ENCODE results near the gene NUDCD3. TPM values are rescaled to one million over a fixed set of nuclear protein-coding genes. Genes with fewer than 3 reads are reported as not detected.
"Not testable (repeated sequence)": the region's sequence is repeated elsewhere in the genome, so short reads cannot be mapped to it uniquely, and the experiment has no call there.

Gene NUDCD3
- total RNA-seq, 1 donor from 2014 or later: 35.4 TPM

DNA sequence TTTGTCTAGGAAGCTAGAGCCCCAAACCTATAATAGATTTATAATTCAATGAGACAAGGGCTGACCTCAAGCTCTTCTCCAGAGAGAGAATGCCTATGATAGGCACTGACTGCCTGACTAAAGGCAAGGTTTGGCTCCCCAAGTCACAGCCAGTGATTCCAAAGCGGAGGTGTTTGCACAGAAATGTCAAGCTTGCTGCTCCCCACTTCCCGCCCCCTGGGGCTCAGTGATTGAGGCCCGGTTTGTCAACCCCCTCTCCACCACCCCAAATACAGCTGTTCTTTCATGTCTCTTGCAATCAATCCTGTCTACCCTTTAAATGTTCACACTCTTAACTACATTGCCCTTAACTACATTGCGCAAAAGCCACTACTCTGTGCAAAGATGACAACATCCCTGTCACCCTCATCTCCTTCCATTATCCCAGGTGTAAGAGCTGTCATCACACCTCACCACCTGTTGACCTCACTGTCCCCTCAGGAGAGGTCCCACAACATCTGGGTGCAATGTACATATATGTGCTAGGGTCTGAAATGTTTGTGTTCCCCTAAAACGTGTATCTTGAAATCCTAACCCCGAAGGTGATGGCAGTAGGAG, 58.0 kb downstream of the NUDCD3 start:
- no peak overlapping the region for H3K27ac ChIP-seq
- Mint-ChIP-seq H3K36me3 (peaks cover 4% of the 10 kb centered on the region), H3K9me3 (no peaks in the 10 kb centered on the region), H3K4me3 (no peak overlapping the region), H3K27me3 (ENCODE audit: insufficient read depth, low read depth) (peaks cover 2% of the 10 kb centered on the region), H3K4me1 (peaks cover 3% of the 10 kb centered on the region), H3K27ac (no peak overlapping the region)
- peaks cover 13% of the 10 kb centered on the region for H3K79me2 ChIP-seq (ENCODE audit: low read depth)
- H3K36me3 ChIP-seq: no peaks in the 10 kb centered on the region
- H3K4me2 ChIP-seq: no peak overlapping the region
- H3K27me3 ChIP-seq: no peaks in the 10 kb centered on the region
- no peaks in the 10 kb centered on the region for H3K4me1 ChIP-seq
- no peak overlapping the region for H3K9ac ChIP-seq
- no peak overlapping the region for H3K4me3 ChIP-seq
- H3F3A ChIP-seq (ENCODE audit: low read depth): no peaks in the 10 kb centered on the region
- no peak overlapping the region for H2AFZ ChIP-seq (replicated peaks)
- no peak for DNase-seq (ENCODE audit: low spot score)
- TF ChIP-seq EZH2 (IDR thresholded peaks at IDR 0.05) (no peak), EZH2phosphoT487 (IDR thresholded peaks at IDR 0.05) (no peak)
- TF ChIP-seq, protein P1, sequence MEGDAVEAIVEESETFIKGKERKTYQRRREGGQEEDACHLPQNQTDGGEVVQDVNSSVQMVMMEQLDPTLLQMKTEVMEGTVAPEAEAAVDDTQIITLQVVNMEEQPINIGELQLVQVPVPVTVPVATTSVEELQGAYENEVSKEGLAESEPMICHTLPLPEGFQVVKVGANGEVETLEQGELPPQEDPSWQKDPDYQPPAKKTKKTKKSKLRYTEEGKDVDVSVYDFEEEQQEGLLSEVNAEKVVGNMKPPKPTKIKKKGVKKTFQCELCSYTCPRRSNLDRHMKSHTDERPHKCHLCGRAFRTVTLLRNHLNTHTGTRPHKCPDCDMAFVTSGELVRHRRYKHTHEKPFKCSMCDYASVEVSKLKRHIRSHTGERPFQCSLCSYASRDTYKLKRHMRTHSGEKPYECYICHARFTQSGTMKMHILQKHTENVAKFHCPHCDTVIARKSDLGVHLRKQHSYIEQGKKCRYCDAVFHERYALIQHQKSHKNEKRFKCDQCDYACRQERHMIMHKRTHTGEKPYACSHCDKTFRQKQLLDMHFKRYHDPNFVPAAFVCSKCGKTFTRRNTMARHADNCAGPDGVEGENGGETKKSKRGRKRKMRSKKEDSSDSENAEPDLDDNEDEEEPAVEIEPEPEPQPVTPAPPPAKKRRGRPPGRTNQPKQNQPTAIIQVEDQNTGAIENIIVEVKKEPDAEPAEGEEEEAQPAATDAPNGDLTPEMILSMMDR (IDR thresholded peaks at IDR 0.05): no peak
- H3K9me3 ChIP-seq (ENCODE audit: low read depth): no peaks in the 10 kb centered on the region
- H4K20me1 ChIP-seq (ENCODE audit: low read depth): peaks cover 39% of the 10 kb centered on the region

DNA sequence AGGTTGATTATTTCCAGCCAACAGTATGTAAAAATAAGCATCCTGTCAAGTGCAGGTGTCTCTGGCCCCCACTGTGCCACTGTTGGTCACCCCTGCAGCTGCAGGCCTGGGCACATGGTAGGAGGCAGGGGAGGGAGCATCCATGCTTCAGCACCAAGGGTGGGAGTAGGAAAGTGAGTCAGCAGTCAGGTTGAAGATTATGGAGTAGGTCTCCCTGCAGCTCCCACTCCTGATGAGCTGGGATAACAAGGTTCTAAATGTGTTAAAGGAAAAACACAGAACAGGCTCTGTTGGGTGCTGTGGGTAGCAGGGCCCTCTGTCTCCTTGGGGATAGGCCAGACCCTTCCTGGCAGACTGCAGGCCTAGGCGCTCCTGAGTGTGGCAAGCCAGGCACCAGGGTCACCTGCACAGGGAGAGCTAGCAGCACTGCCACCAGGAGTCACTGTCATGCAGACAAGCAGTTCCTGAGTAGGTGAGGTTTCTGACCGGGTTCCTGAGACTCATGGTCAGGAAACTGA, 59.3 kb downstream of the NUDCD3 start:
- DNase-seq (ENCODE audit: low spot score): peak; percentile 18
- H3K27ac Mint-ChIP-seq: no peak overlapping the region
- H3K9me3 ChIP-seq (ENCODE audit: low read depth): no peaks in the 10 kb centered on the region
- H3K4me3 Mint-ChIP-seq: no peak overlapping the region
- peaks cover 3% of the 10 kb centered on the region for H3K4me1 Mint-ChIP-seq
- H3K36me3 ChIP-seq: no peaks in the 10 kb centered on the region
- no peaks in the 10 kb centered on the region for H3F3A ChIP-seq (ENCODE audit: low read depth)
- H3K27ac ChIP-seq: no peak overlapping the region
- TF ChIP-seq, protein P1 (IDR thresholded peaks at IDR 0.05): peak; percentile 9
- no peak for TF ChIP-seq EZH2phosphoT487 (IDR thresholded peaks at IDR 0.05)
- H3K27me3 Mint-ChIP-seq (ENCODE audit: insufficient read depth, low read depth): peaks cover 2% of the 10 kb centered on the region
- peaks cover 13% of the 10 kb centered on the region for H3K79me2 ChIP-seq (ENCODE audit: low read depth)
- peaks cover 7% of the 10 kb centered on the region for H3K36me3 Mint-ChIP-seq
- no peaks in the 10 kb centered on the region for H3K4me1 ChIP-seq
- no peak overlapping the region for H2AFZ ChIP-seq (replicated peaks)
- H4K20me1 ChIP-seq (ENCODE audit: low read depth): peaks cover 34% of the 10 kb centered on the region
- no peaks in the 10 kb centered on the region for H3K27me3 ChIP-seq
- no peaks in the 10 kb centered on the region for H3K9me3 Mint-ChIP-seq
- H3K4me2 ChIP-seq: no peak overlapping the region
- H3K9ac ChIP-seq: no peak overlapping the region
- no peak overlapping the region for H3K4me3 ChIP-seq

DNA sequence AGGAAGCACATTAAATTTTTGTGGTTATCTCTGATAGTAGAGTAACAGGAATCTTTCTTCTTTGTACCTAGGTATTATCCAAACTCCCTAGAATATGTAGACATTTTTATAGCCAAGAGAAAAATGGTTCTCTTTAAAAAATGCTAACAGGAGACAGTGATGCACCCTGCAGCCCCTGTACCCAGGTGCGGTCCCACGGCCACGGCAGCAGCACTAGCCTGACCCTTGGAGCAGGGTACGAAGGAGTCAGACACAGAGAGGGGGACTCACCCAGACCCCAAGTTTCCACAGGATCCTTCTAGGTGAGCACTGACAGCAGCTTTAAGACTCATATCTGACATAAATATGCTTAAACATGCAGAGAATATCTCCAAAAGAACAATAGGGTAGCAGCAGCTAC, 60.4 kb downstream of the NUDCD3 start:
- Histone ChIP-seq H3F3A (ENCODE audit: low read depth) (no peaks in the 10 kb centered on the region), H2AFZ (replicated peaks) (no peak overlapping the region), H3K4me2 (no peak overlapping the region), H3K79me2 (ENCODE audit: low read depth) (peaks cover 10% of the 10 kb centered on the region), H3K27me3 (no peaks in the 10 kb centered on the region), H3K27ac (no peak overlapping the region), H3K4me1 (no peaks in the 10 kb centered on the region), H3K9me3 (ENCODE audit: low read depth) (no peaks in the 10 kb centered on the region), H3K9ac (no peak overlapping the region), H3K36me3 (no peaks in the 10 kb centered on the region), H3K4me3 (no peak overlapping the region), H4K20me1 (ENCODE audit: low read depth) (peaks cover 29% of the 10 kb centered on the region)
- DNase-seq (ENCODE audit: low spot score): no peak
- Mint-ChIP-seq H3K4me3 (no peak overlapping the region), H3K4me1 (peaks cover 3% of the 10 kb centered on the region), H3K9me3 (no peaks in the 10 kb centered on the region), H3K36me3 (peaks cover 15% of the 10 kb centered on the region), H3K27me3 (ENCODE audit: insufficient read depth, low read depth) (peaks cover 2% of the 10 kb centered on the region), H3K27ac (no peak overlapping the region)
- TF ChIP-seq, protein P1 (IDR thresholded peaks at IDR 0.05): no peak
- TF ChIP-seq EZH2 (IDR thresholded peaks at IDR 0.05) (no peak), EZH2phosphoT487 (IDR thresholded peaks at IDR 0.05) (no peak)

DNA sequence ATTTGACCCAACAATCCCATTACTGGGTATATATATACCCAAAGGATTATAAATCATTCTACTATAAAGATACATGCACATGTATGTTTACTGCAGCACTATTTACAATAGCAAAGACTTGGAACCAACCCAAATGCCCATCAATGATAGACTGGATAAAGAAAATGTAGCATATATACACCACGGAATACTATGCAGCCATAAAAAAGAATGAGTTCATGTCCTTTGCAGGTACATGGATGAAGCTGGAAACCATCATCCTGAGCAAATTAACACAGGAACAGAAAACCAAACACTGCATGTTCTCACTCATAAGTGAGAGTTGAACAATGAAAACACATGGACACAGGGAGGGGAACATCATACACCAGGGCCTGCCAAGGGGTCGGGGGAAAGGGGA, 65.7 kb downstream of the NUDCD3 start:
- H3K27me3 ChIP-seq; H3K4me3 Mint-ChIP-seq; H3K9me3 ChIP-seq (ENCODE audit: low read depth); H4K20me1 ChIP-seq (ENCODE audit: low read depth); H3K27me3 Mint-ChIP-seq (ENCODE audit: insufficient read depth, low read depth); H3K36me3 ChIP-seq; H3K4me3 ChIP-seq; H3K27ac ChIP-seq; H3K9ac ChIP-seq; H3K4me1 Mint-ChIP-seq; H3K4me2 ChIP-seq; H3K9me3 Mint-ChIP-seq; DNase-seq (ENCODE audit: low spot score); H3F3A ChIP-seq (ENCODE audit: low read depth); H3K4me1 ChIP-seq; H3K27ac Mint-ChIP-seq; H2AFZ ChIP-seq (replicated peaks): not testable (repeated sequence)
- peaks cover 49% of the 10 kb centered on the region for H3K79me2 ChIP-seq (ENCODE audit: low read depth)
- H3K36me3 Mint-ChIP-seq: peaks cover 32% of the 10 kb centered on the region
